Keratinocyte (primary cell): Measurements from ENCODE around the gene ZFR2. TPM values are rescaled to one million over a fixed set of nuclear protein-coding genes. Genes with fewer than 3 reads are reported as not detected.
"Not testable (repeated sequence)": the region's sequence is repeated elsewhere in the genome, so short reads cannot be mapped to it uniquely, and the experiment has no call there.

Source experiments
- DNase-seq: peaks from one replicate; pipeline ENCODE4 v3.0.0-alpha.2; 2011; ENCODE audit warnings: low read depth, missing footprints, low spot score
- FAIRE-seq: peaks from 2 replicates; lab custom pipeline; 2011; peaks lifted over from hg19 to GRCh38; lab: Jason Lieb, UNC
- H2AFZ ChIP-seq: 2 replicates; pipeline ENCODE4 v1.6.0; 2012; ENCODE audit warnings: low read length, control low read depth, inconsistent platforms; ENCODE audit not compliant: control insufficient read depth
- H3K27ac ChIP-seq: 2 replicates; pipeline ENCODE4 v1.5.1; 2011; ENCODE audit warnings: low read length; ENCODE audit not compliant: control insufficient read depth, insufficient read depth
- H3K27me3 ChIP-seq: 3 replicates; pipeline ENCODE4 v1.6.0; 2011; ENCODE audit warnings: low read length; ENCODE audit not compliant: control insufficient read depth, insufficient read depth; ENCODE audit errors: extremely low read depth
- H3K36me3 ChIP-seq, 2 experiments: 2 replicates in 1 of 2; 3 replicates in 1 of 2; pipeline ENCODE4 v1.5.1; 2011; ENCODE audit warnings: low read length in 2 of 2, mild to moderate bottlenecking in 1 of 2; ENCODE audit not compliant: control insufficient read depth in 2 of 2, insufficient read depth in 2 of 2; ENCODE audit errors: extremely low read depth in 1 of 2
- H3K4me1 ChIP-seq: 3 replicates; pipeline ENCODE4 v1.5.1; 2011; ENCODE audit warnings: low read length; ENCODE audit not compliant: control insufficient read depth, insufficient read depth; ENCODE audit errors: extremely low read depth
- H3K4me2 ChIP-seq: 3 replicates; pipeline ENCODE4 v1.6.0; 2011; ENCODE audit warnings: low read depth, low read length; ENCODE audit not compliant: control insufficient read depth, insufficient read depth; ENCODE audit errors: extremely low read depth
- H3K4me3 ChIP-seq, 3 experiments: fragments of 200-600 bp in 1 of 3; sonication (generic) in 1 of 3; 2 replicates in 2 of 3; 3 replicates in 1 of 3; pipeline ENCODE4 v1.5.1; 2011 to 2016; ENCODE audit warnings: low read length in 3 of 3, mild to moderate bottlenecking in 3 of 3, control low read depth in 2 of 3, inconsistent platforms in 1 of 3, low read depth in 1 of 3, mixed read lengths in 1 of 3, mixed run types in 1 of 3, moderate library complexity in 1 of 3; ENCODE audit not compliant: control insufficient read depth in 2 of 3, insufficient read depth in 2 of 3; ENCODE audit errors: extremely low read depth in 1 of 3
- H3K79me2 ChIP-seq: 2 replicates; pipeline ENCODE4 v1.6.0; 2012; ENCODE audit warnings: low read length; ENCODE audit not compliant: control insufficient read depth, insufficient read depth
- H3K9ac ChIP-seq: 3 replicates; pipeline ENCODE4 v1.6.0; 2011; ENCODE audit warnings: low read length; ENCODE audit not compliant: control insufficient read depth, insufficient read depth; ENCODE audit errors: extremely low read depth
- H3K9me1 ChIP-seq: 3 replicates; pipeline ENCODE4 v1.6.0; 2011; ENCODE audit warnings: low read length; ENCODE audit not compliant: control insufficient read depth, insufficient read depth; ENCODE audit errors: extremely low read depth
- H3K9me3 ChIP-seq: 2 replicates; pipeline ENCODE4 v1.5.1; 2012; ENCODE audit warnings: low read depth, low read length; ENCODE audit not compliant: control insufficient read depth
- H4K20me1 ChIP-seq: 3 replicates; pipeline ENCODE4 v1.6.0; 2011; ENCODE audit warnings: low read length; ENCODE audit not compliant: control insufficient read depth, insufficient read depth; ENCODE audit errors: extremely low read depth
- EZH2 ChIP-seq: IDR thresholded peaks from one replicate; pipeline ENCODE4 v1.6.1; 2012; ENCODE audit warnings: inconsistent platforms, mild to moderate bottlenecking, low read length, moderate library complexity
- dilution Hi-C: fragments of 300-500 bp; cut with MboI; formaldehyde crosslinking; loops from one replicate; pipeline ENCODE4 v1.7.0; 2020; ENCODE audit warnings: low sequenced_read_pairs; ENCODE audit not compliant: extremely low pct_ligation_motif_present
- polyA plus RNA-seq, 5 experiments: library from polyadenylated mRNA; depleted of rRNA in 3 of 5; stranded (reverse) in 3 of 5; stranded (forward) in 1 of 5; unstranded in 1 of 5; fragments of >200 nt; gene quantifications; 1 replicate in 1 of 5; 2 replicates in 3 of 5; 3 replicates in 1 of 5; pipeline versions ENCODE4 v1.2.1 to v1.2.3, GENCODE V29; 2011 to 2012; ENCODE audit warnings: missing spikeins in 2 of 5, low read depth in 1 of 5, low replicate concordance in 1 of 5
- TF ChIP-seq, protein P1 (sequence below), 3 experiments: IDR thresholded peaks in 1 of 3; conservative IDR thresholded peaks in 1 of 3; optimal IDR thresholded peaks in 1 of 3; 2 replicates in 2 of 3; 3 replicates in 1 of 3; pipeline versions ENCODE3 to v1.5.1; 2011; ENCODE audit warnings: low read length in 3 of 3, mild to moderate bottlenecking in 3 of 3, moderate library complexity in 2 of 3, control low read depth in 1 of 3, inconsistent platforms in 1 of 3; ENCODE audit not compliant: insufficient read depth in 2 of 3; ENCODE audit errors: extremely low read depth in 1 of 3

ZFR2 gene
- polyA plus RNA-seq, 1 donor (not counting 4 experiments of a cell fraction or from before 2014, with no cell fraction given) = not detected

DNA sequence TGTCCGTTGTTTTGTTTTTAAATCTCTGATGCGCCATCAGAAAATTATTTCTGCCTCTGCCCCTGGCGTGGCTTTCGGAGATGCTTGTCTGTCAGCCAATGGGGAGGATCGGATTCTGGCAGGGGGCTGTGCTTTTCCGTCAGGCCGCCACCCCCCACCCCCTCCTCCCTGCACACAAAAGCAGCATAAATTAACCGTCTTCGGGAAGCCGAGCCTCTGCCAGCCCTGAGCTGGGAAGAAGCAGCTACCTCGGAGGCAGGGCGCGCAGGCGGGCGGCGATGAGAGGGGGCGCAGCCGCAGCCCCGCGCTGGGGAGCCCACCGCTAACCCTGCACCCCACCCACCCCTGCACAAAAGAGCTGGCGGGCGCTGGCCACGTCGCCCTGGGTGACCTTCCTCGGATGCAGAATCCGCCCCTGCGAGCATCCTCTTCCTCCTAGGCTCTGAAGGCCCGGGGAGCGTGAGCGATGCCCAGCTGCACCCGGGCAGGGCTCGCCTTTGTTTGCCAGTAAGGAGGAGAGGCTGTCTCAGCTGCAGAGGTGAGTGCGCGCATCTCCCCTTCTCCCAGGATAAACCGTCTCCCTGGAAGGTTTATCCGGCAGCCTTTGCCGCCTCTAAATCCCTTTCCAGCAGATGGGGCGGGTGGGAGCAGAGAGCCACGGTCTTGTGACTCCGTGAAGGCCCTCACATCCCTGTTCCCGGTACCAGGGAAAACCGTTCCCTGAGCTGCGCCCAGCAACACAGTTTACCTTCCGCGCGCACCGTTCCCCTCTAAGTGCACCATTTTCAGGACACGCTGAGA is 11.8 kb upstream of the ZFR2 start, which contains the start of gene ATCAY:
TSS of gene ATCAY (plus strand) at position 215 of the 801 bp plus-strand sequence. CDS start 5,083 bp downstream, outside the sequence.
- no peaks in the 10 kb centered on the region for H3K4me1 ChIP-seq
- H4K20me1 ChIP-seq = no peaks in the 10 kb centered on the region
- no peak within 1 kb of the TSS for H3K27ac ChIP-seq
- H3K27me3 ChIP-seq = peaks cover 39% of the 10 kb centered on the region
- TF ChIP-seq, protein P1, sequence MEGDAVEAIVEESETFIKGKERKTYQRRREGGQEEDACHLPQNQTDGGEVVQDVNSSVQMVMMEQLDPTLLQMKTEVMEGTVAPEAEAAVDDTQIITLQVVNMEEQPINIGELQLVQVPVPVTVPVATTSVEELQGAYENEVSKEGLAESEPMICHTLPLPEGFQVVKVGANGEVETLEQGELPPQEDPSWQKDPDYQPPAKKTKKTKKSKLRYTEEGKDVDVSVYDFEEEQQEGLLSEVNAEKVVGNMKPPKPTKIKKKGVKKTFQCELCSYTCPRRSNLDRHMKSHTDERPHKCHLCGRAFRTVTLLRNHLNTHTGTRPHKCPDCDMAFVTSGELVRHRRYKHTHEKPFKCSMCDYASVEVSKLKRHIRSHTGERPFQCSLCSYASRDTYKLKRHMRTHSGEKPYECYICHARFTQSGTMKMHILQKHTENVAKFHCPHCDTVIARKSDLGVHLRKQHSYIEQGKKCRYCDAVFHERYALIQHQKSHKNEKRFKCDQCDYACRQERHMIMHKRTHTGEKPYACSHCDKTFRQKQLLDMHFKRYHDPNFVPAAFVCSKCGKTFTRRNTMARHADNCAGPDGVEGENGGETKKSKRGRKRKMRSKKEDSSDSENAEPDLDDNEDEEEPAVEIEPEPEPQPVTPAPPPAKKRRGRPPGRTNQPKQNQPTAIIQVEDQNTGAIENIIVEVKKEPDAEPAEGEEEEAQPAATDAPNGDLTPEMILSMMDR (optimal IDR thresholded peaks at IDR 0.05 in 1 of 3, IDR thresholded peaks at IDR 0.05 in 1 of 3, conservative IDR thresholded peaks at IDR 0.05 in 1 of 3; ENCODE audit: extremely low read depth in 1 of 3, insufficient read depth in 2 of 3, low read length in 3 of 3) = no peak
- TF ChIP-seq EZH2 = no peak
- no peak for DNase-seq
- no peaks in the 10 kb centered on the region for H3K9me1 ChIP-seq
- no peak within 1 kb of the TSS for H3K4me3 ChIP-seq
- no peak for FAIRE-seq
- H3K9me3 ChIP-seq = no peaks in the 10 kb centered on the region
- H3K9ac ChIP-seq = no peak within 1 kb of the TSS
- no peaks in the 10 kb centered on the region for H3K36me3 ChIP-seq
- H2AFZ ChIP-seq = no peak within 1 kb of the TSS
- no peak within 1 kb of the TSS for H3K4me2 ChIP-seq
- dilution Hi-C loops = no loop called here
- H3K79me2 ChIP-seq = no peaks in the 10 kb centered on the region

DNA sequence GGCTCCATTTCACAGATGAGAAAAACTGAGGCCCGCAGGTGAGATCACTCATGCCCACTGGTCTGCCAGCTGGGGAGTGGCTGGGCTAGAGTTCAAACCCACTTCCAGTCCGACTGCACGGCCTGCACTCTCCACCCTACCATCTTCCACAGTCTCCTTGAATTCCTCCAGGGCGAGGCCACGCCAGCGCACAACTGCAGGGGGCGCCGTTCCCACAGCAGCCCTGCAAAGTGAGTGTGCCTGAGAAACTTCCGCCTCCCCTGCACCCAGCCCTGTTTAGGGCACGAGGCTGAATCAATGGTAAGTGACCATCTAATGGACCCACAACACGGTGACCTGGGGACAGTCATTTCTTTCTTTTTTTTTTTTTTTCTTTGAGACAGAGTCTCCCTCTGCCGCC is 10.8 kb upstream of the ZFR2 start:
- DNase-seq (no peak), FAIRE-seq (no peak)
- Histone ChIP-seq H3K4me1 (no peaks in the 10 kb centered on the region), H3K27ac (no peak overlapping the region), H3K9me1 (no peaks in the 10 kb centered on the region), H3K79me2 (no peaks in the 10 kb centered on the region), H2AFZ (no peak overlapping the region), H3K4me2 (no peak overlapping the region), H4K20me1 (no peaks in the 10 kb centered on the region), H3K36me3 (no peaks in the 10 kb centered on the region), H3K27me3 (peaks cover 39% of the 10 kb centered on the region), H3K4me3 (no peak overlapping the region), H3K9me3 (no peaks in the 10 kb centered on the region), H3K9ac (no peak overlapping the region)
- dilution Hi-C loops = no loop called here
- TF ChIP-seq EZH2 = no peak
- TF ChIP-seq, protein P1 (optimal IDR thresholded peaks at IDR 0.05 in 1 of 3, IDR thresholded peaks at IDR 0.05 in 1 of 3, conservative IDR thresholded peaks at IDR 0.05 in 1 of 3; ENCODE audit: extremely low read depth in 1 of 3, insufficient read depth in 2 of 3, low read length in 3 of 3) = peak in 2 of 3 experiments; percentile 11 to 34

DNA sequence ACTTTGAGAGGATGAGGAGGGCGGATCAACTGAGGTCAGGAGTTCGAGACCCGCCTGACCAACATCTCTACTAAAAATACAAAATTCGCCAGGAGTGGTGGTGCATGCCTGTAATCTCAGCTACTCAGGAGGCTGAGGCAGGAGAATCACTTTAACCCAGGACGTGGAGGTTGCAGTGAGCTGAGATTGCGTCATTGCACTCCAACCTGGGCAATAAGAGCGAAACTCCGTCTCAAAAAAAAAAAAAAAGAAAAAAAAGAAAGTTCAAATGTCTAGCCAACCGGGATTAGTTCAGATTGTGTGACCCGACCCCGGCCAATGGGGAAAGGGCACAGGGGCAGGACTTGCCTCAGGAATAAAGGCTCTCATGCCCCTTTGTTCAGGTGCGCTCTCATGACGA is 5.9 kb upstream of the ZFR2 start:
- dilution Hi-C loops, DNase-seq, H2AFZ ChIP-seq, H3K4me1 ChIP-seq, H3K4me3 ChIP-seq, H3K79me2 ChIP-seq, H4K20me1 ChIP-seq, H3K36me3 ChIP-seq, FAIRE-seq, H3K4me2 ChIP-seq, H3K9ac ChIP-seq, H3K9me3 ChIP-seq, H3K27ac ChIP-seq, H3K9me1 ChIP-seq, H3K27me3 ChIP-seq: not testable (repeated sequence)
